CD8-positive, alpha-beta memory T cell (primary cell): ENCODE data around the gene UBR1. TPM values are rescaled to one million over a fixed set of nuclear protein-coding genes. Genes with fewer than 3 reads are reported as not detected.
"Not testable (repeated sequence)": the region's sequence is repeated elsewhere in the genome, so short reads cannot be mapped to it uniquely, and the experiment has no call there.

ENCODE experiments used
- CTCF ChIA-PET: fragments of 350-600 bp; sonication (Branson Sonifier 250); formaldehyde crosslinking; loops from one replicate; lab custom pipeline; 2021; ENCODE audit warnings: antibody characterized with exemption; lab: Charles Lee
- POLR2A ChIA-PET: fragments of 350-600 bp; sonication (Branson Sonifier 250); formaldehyde crosslinking; loops from one replicate; lab custom pipeline; 2021; ENCODE audit warnings: antibody characterized with exemption; lab: Charles Lee
- DNase-seq, 5 donors: peaks; one replicate each; pipeline versions ENCODE4 v3.0.0 to v3.0.0-alpha.2; 2020 to 2022; ENCODE audit warnings: mixed read lengths in 1 of 5
- H3K27ac ChIP-seq: one replicate; pipeline ENCODE4 v1.7.0; 2013; ENCODE audit warnings: low read depth, mild to moderate bottlenecking, low read length, moderate library complexity
- H3K27me3 ChIP-seq: 2 replicates; pipeline ENCODE4 v1.7.0; 2013; ENCODE audit warnings: low read length, mild to moderate bottlenecking; ENCODE audit not compliant: insufficient read depth, poor library complexity, severe bottlenecking
- H3K36me3 ChIP-seq: 2 replicates; pipeline ENCODE4 v1.7.0; 2013; ENCODE audit warnings: mild to moderate bottlenecking, low read length, moderate library complexity; ENCODE audit not compliant: insufficient read depth
- H3K4me1 ChIP-seq: 2 replicates; pipeline ENCODE4 v1.7.0; 2013; ENCODE audit warnings: mild to moderate bottlenecking, low read length, moderate library complexity; ENCODE audit not compliant: insufficient read depth
- H3K4me3 ChIP-seq: 2 replicates; pipeline ENCODE4 v1.7.0; 2013; ENCODE audit warnings: mild to moderate bottlenecking, low read length
- H3K9me3 ChIP-seq: 2 replicates; pipeline ENCODE4 v1.7.0; 2013; ENCODE audit warnings: mild to moderate bottlenecking, low read length
- H3K27ac Mint-ChIP-seq, 8 donors: one replicate each; pipeline ENCODE4 v1.8.0; 2020 to 2021; ENCODE audit warnings: mixed read lengths in 8 of 8, mild to moderate bottlenecking in 6 of 8, inconsistent platforms in 3 of 8, moderate library complexity in 3 of 8
- H3K27me3 Mint-ChIP-seq, 2 donors: one replicate each; pipeline ENCODE4 v1.8.0; 2020 to 2021; ENCODE audit warnings: mixed read lengths in 2 of 2, mild to moderate bottlenecking in 1 of 2, moderate library complexity in 1 of 2
- H3K36me3 Mint-ChIP-seq, 3 donors: one replicate each; pipeline ENCODE4 v1.8.0; 2020 to 2021; ENCODE audit warnings: mixed read lengths in 3 of 3, inconsistent platforms in 1 of 3, mild to moderate bottlenecking in 1 of 3
- H3K4me1 Mint-ChIP-seq, 3 donors: one replicate each; pipeline ENCODE4 v1.8.0; 2020 to 2021; ENCODE audit warnings: mixed read lengths in 3 of 3, inconsistent platforms in 1 of 3, mild to moderate bottlenecking in 1 of 3
- H3K4me3 Mint-ChIP-seq, 7 donors: one replicate each; pipeline ENCODE4 v1.8.0; 2020 to 2021; ENCODE audit warnings: mixed read lengths in 7 of 7, mild to moderate bottlenecking in 6 of 7, moderate library complexity in 4 of 7, inconsistent platforms in 2 of 7
- H3K9me3 Mint-ChIP-seq, 5 donors: one replicate each; pipeline ENCODE4 v1.8.0; 2020 to 2022; ENCODE audit warnings: mixed read lengths in 5 of 5, mild to moderate bottlenecking in 3 of 5, moderate library complexity in 2 of 5, inconsistent platforms in 1 of 5
- polyA plus RNA-seq: library from polyadenylated mRNA; unstranded; fragments of 300-500 nt; fragmentation: Illumina TruSeq; gene quantifications from one replicate; pipeline ENCODE4 v1.2.3, GENCODE V29; 2021
- total RNA-seq, 2 experiments: library from RNA; stranded (reverse); gene quantifications; one replicate each; pipeline ENCODE4 v1.2.3, GENCODE V29; 2021

UBR1 gene
- total and polyA plus RNA-seq, 3 experiments from 2014 or later = 15.4 to 29.7 (median 28.6) TPM

DNA sequence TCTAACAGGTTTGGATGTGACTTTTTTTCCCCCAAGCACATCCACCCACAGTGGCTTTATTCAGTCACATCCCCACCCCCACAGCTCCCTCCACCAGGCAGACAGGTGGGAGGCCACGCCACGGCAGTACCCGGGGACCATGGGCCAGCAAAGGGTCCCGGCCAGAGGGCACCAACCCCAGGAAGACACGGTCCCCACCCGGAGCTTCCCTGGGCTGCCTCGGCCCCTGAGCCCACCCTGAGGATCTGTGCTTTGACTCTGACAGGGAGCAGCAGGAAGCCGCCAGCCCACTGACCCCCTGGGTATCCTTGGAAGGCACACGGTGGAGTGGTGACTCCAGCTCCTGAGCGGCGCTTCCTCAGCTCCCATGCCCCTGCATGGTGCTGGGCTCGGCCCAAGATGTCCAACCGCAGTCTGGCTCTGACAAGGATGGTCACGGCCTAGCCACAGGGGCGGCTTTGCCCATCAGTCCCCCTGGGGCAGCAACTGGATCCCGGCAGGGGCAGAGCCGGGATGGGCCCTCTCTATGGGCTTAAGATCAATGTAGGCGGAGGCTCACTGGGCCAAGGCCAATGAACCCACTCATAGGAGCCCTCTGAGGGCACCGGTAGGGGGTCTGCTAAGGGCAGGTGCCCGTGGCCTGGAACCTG lies 119.0 kb downstream of the UBR1 start:
- Mint-ChIP-seq H3K27me3 (no peaks in the 10 kb centered on the region), H3K4me1 (no peaks in the 10 kb centered on the region), H3K4me3 (no peak overlapping the region), H3K36me3 (peaks cover 12 to 69% (median 23%) of the 10 kb centered on the region in 3 donors), H3K27ac (peak overlapping the region in 1 of 8 donors; percentile 46), H3K9me3 (no peaks in the 10 kb centered on the region)
- Histone ChIP-seq H3K36me3 (no peaks in the 10 kb centered on the region), H3K4me1 (no peaks in the 10 kb centered on the region), H3K9me3 (no peaks in the 10 kb centered on the region), H3K27me3 (no peaks in the 10 kb centered on the region), H3K27ac (no peak overlapping the region), H3K4me3 (no peak overlapping the region)
- ChIA-PET POLR2A (no interaction called here), CTCF (no interaction called here)
- DNase-seq = no peak

DNA sequence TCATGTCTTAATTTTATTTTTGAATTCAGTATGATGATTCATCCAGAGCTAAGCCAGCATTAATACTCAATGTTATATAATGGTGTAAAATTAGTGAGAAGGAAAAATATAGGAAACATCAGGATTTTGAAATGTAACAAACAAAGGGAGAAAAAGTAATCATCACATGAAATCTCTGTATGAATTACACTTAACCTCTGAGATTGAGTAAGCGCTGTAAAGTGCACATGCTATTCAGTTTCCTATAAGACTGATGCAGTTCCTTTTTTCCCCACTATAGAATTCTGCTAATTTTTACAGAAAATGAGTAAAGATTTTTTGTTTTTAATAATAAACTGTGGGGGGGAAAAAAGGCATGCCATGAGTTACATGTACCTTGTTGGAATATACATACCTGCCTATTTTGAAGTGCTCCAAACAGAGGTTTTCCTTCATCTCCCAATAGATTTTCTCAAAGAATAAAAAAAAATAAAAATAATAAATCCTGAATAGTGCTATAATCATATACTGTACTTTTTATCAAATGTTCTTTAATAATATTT lies 121.3 kb downstream of the UBR1 start:
- ChIA-PET POLR2A (no interaction called here), CTCF (no interaction called here)
- H3K4me1 ChIP-seq = no peaks in the 10 kb centered on the region
- no peaks in the 10 kb centered on the region for H3K36me3 ChIP-seq
- H3K27me3 ChIP-seq = no peaks in the 10 kb centered on the region
- H3K9me3 Mint-ChIP-seq = no peaks in the 10 kb centered on the region
- no peak overlapping the region for H3K4me3 ChIP-seq
- no peak overlapping the region for H3K4me3 Mint-ChIP-seq
- DNase-seq = no peak
- H3K27ac ChIP-seq = no peak overlapping the region
- H3K4me1 Mint-ChIP-seq = no peaks in the 10 kb centered on the region
- no peaks in the 10 kb centered on the region for H3K9me3 ChIP-seq
- peak overlapping the region in 2 of 8 donors; percentile 1 to 47 for H3K27ac Mint-ChIP-seq
- H3K36me3 Mint-ChIP-seq = peaks cover 16 to 72% (median 20%) of the 10 kb centered on the region in 3 donors
- H3K27me3 Mint-ChIP-seq = no peaks in the 10 kb centered on the region

DNA sequence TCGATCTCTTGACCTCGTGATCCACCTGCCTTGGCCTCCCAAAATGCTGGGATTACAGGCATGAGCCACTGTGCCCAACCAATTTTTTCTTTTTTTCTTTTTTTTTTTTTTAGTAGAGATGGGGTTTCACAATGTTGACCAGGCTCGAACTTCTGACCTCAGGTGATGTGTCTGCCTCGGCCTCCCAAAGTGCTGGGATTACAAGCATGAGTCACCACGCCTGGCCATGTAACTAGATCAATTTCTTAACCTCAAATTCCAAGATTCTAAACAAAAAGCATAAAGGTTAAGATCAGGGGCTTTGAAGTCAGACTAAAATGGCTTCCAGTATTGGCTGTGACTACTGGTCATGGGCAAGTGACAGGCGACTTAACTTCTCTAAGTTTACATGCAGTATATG lies 126.7 kb downstream of the UBR1 start:
- CTCF ChIA-PET = not testable (repeated sequence)

DNA sequence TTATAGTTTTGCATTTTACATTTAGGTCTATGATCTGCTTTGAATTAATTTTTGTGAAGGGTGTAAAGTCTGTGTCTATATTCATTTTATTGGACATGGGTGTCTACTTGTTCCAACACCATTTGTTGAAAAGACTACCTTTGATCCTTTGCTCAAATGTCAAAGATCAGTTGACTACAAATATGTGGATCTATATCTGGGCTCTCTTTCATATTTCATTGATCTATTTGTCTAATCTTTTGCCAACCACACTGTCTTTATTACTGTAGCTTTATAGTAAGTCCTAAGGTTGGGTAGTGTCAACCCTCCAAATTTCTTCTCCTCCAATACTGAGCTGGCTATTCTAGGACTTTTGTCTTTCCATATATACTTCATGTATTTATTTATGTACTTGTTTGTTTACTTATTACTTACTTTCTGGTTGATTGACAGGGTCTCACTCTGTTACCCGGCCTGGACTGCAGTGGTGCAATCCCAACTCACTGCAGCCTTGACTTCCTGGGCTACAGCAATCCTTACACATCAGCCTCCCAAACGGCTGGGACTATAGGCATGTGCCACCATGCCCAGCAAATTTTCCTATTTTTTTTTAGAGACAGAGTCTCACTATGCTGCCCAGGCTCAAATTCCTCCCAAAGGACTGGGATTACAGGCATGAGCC lies 131.5 kb downstream of the UBR1 start:
- Histone ChIP-seq H3K36me3 (peaks cover 16% of the 10 kb centered on the region), H3K27me3 (no peaks in the 10 kb centered on the region), H3K4me3 (no peak overlapping the region), H3K4me1 (no peaks in the 10 kb centered on the region), H3K9me3 (no peaks in the 10 kb centered on the region), H3K27ac (no peak overlapping the region)
- H3K4me1 Mint-ChIP-seq = peaks cover 0 to 2% (median 0%) of the 10 kb centered on the region in 3 donors
- ChIA-PET CTCF (no interaction called here), POLR2A (no interaction called here)
- H3K27me3 Mint-ChIP-seq = no peaks in the 10 kb centered on the region
- peaks cover 40 to 86% (median 49%) of the 10 kb centered on the region in 3 donors for H3K36me3 Mint-ChIP-seq
- no peaks in the 10 kb centered on the region for H3K9me3 Mint-ChIP-seq
- peak overlapping the region in 2 of 8 donors; percentile 5 to 48 for H3K27ac Mint-ChIP-seq
- DNase-seq = no peak
- H3K4me3 Mint-ChIP-seq = no peak overlapping the region

More for the DNA sequence above, 126.7 kb downstream of the UBR1 start:
- H3K9me3 Mint-ChIP-seq, H3K27ac Mint-ChIP-seq, H3K27me3 Mint-ChIP-seq, H3K27me3 ChIP-seq, H3K4me3 Mint-ChIP-seq, H3K4me1 Mint-ChIP-seq, H3K27ac ChIP-seq, POLR2A ChIA-PET, H3K4me3 ChIP-seq, H3K4me1 ChIP-seq, H3K36me3 ChIP-seq, DNase-seq, H3K9me3 ChIP-seq: not testable (repeated sequence)
- peaks cover 27 to 78% (median 29%) of the 10 kb centered on the region in 3 donors for H3K36me3 Mint-ChIP-seq

GRCh38 chr15:42973114-42973513 lies 132.7 kb downstream of the UBR1 start:
- no peaks in the 10 kb centered on the region for H3K4me1 Mint-ChIP-seq

GRCh38 chr15:42971830-42972229 lies 134.0 kb downstream of the UBR1 start:
- CTCF ChIA-PET = no interaction called here
- H3K4me1 ChIP-seq = no peaks in the 10 kb centered on the region
- no peak overlapping the region for H3K4me3 ChIP-seq
- DNase-seq = no peak
- no peak overlapping the region for H3K27ac Mint-ChIP-seq
- no peaks in the 10 kb centered on the region for H3K27me3 Mint-ChIP-seq
- H3K36me3 Mint-ChIP-seq = peaks cover 44 to 78% (median 51%) of the 10 kb centered on the region in 3 donors
- H3K27ac ChIP-seq = no peak overlapping the region
- H3K9me3 ChIP-seq = no peaks in the 10 kb centered on the region
- no peak overlapping the region for H3K4me3 Mint-ChIP-seq
- peaks cover 16% of the 10 kb centered on the region for H3K36me3 ChIP-seq
- POLR2A ChIA-PET = no interaction called here
- no peaks in the 10 kb centered on the region for H3K27me3 ChIP-seq
- H3K9me3 Mint-ChIP-seq = no peaks in the 10 kb centered on the region
- H3K4me1 Mint-ChIP-seq = no peaks in the 10 kb centered on the region

More at GRCh38 chr15:42973114-42973513, 132.7 kb downstream of the UBR1 start:
- Histone ChIP-seq H3K27me3 (no peaks in the 10 kb centered on the region), H3K4me3 (no peak overlapping the region), H3K9me3 (no peaks in the 10 kb centered on the region), H3K4me1 (no peaks in the 10 kb centered on the region), H3K36me3 (peaks cover 16% of the 10 kb centered on the region), H3K27ac (no peak overlapping the region)
- Mint-ChIP-seq H3K27me3 (no peaks in the 10 kb centered on the region), H3K27ac (no peak overlapping the region), H3K4me3 (no peak overlapping the region), H3K9me3 (no peaks in the 10 kb centered on the region), H3K36me3 (peaks cover 44 to 88% (median 53%) of the 10 kb centered on the region in 3 donors)
- CTCF ChIA-PET = no interaction called here
- DNase-seq = no peak
- POLR2A ChIA-PET = no interaction called here

- H3K27ac Mint-ChIP-seq = no peak overlapping the region
- no peak overlapping the region for H3K4me3 ChIP-seq
Measured at GRCh38 chr15:42964476-42964875, 141.4 kb downstream of the UBR1 start.

DNA sequence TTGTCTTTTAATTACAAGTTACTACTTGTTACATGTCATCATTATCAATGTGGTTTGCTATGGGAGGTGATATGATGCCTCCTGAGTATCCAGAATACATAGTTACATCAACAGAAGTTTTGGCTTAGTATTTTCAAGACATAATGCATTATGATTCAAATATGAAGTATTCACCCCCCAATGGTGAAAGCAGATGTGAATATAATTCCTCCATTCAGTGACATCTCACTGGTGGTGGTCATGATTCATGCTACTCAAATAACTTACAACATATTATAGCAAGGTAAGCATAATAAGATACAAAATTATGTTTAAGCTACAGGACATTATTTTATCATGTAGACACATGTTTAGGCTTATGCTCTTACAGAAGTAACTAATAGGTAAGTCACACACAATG lies 150.3 kb downstream of the UBR1 start:
- Histone ChIP-seq H3K4me1 (no peaks in the 10 kb centered on the region), H3K36me3 (peaks cover 18% of the 10 kb centered on the region), H3K9me3 (no peaks in the 10 kb centered on the region), H3K27me3 (no peaks in the 10 kb centered on the region), H3K27ac (no peak overlapping the region), H3K4me3 (no peak overlapping the region)
- ChIA-PET CTCF (no interaction called here), POLR2A (no interaction called here)
- no peaks in the 10 kb centered on the region for H3K4me1 Mint-ChIP-seq
- DNase-seq = no peak
- H3K36me3 Mint-ChIP-seq = peaks cover 31 to 93% (median 44%) of the 10 kb centered on the region in 3 donors
- no peaks in the 10 kb centered on the region for H3K9me3 Mint-ChIP-seq
- H3K27ac Mint-ChIP-seq = no peak overlapping the region
- no peak overlapping the region for H3K4me3 Mint-ChIP-seq
- no peaks in the 10 kb centered on the region for H3K27me3 Mint-ChIP-seq

More at GRCh38 chr15:42964476-42964875, 141.4 kb downstream of the UBR1 start:
- no peaks in the 10 kb centered on the region for H3K9me3 ChIP-seq
- no peak overlapping the region for H3K27ac ChIP-seq
- H3K9me3 Mint-ChIP-seq = no peaks in the 10 kb centered on the region
- no peak overlapping the region for H3K4me3 Mint-ChIP-seq
- peaks cover 0 to 4% (median 0%) of the 10 kb centered on the region in 3 donors for H3K4me1 Mint-ChIP-seq
- ChIA-PET POLR2A (no interaction called here), CTCF (no interaction called here)
- peaks cover 24 to 69% (median 42%) of the 10 kb centered on the region in 3 donors for H3K36me3 Mint-ChIP-seq
- no peaks in the 10 kb centered on the region for H3K27me3 Mint-ChIP-seq
- no peak for DNase-seq
- peaks cover 28% of the 10 kb centered on the region for H3K36me3 ChIP-seq
- H3K4me1 ChIP-seq = no peaks in the 10 kb centered on the region
- H3K27me3 ChIP-seq = no peaks in the 10 kb centered on the region
